GM19455 (cell line): ENCODE measurements around the gene TAC4.

Experiments used
- ATAC-seq: cut with Tn5 transposase; IDR thresholded peaks from one replicate; pipeline ENCODE4 v1.9.1; 2021; ENCODE audit not compliant: unreplicated experiment

The TAC4 gene

GRCh38 chr17:49873466-49873865 is 25.6 kb upstream of the TAC4 start:
- ATAC-seq: no peak

GRCh38 chr17:49872754-49873377 is 25.0 kb upstream of the TAC4 start:
- no peak for ATAC-seq

GRCh38 chr17:49871211-49871610 is 23.3 kb upstream of the TAC4 start:
- ATAC-seq: no peak

GRCh38 chr17:49870298-49870697 is 22.4 kb upstream of the TAC4 start:
- ATAC-seq: no peak

GRCh38 chr17:49869038-49869374 is 21.1 kb upstream of the TAC4 start:
- ATAC-seq: no peak

- ATAC-seq: no peak
Observed at GRCh38 chr17:49866882-49867413, 19.1 kb upstream of the TAC4 start.

- ATAC-seq: no peak
Observed at GRCh38 chr17:49866019-49866380, 18.1 kb upstream of the TAC4 start.

- no peak for ATAC-seq
Observed at GRCh38 chr17:49862781-49863331, 15.0 kb upstream of the TAC4 start.

GRCh38 chr17:49861150-49861884 is 13.4 kb upstream of the TAC4 start:
- no peak for ATAC-seq

- no peak for ATAC-seq
Observed at GRCh38 chr17:49859991-49860953, 12.4 kb upstream of the TAC4 start.

GRCh38 chr17:49858796-49859195 is 10.9 kb upstream of the TAC4 start:
- no peak for ATAC-seq

GRCh38 chr17:49854126-49854525 is 6.3 kb upstream of the TAC4 start:
- no peak for ATAC-seq

- ATAC-seq: no peak
Observed at GRCh38 chr17:49853470-49854015, 5.7 kb upstream of the TAC4 start.

- no peak for ATAC-seq
Observed at GRCh38 chr17:49851387-49852291, 3.8 kb upstream of the TAC4 start.

GRCh38 chr17:49850772-49851386 is 3.0 kb upstream of the TAC4 start:
- no peak for ATAC-seq

GRCh38 chr17:49850218-49850610 is 2.3 kb upstream of the TAC4 start:
- ATAC-seq: no peak

GRCh38 chr17:49848739-49849138 is 870 bp upstream of the TAC4 start:
- no peak for ATAC-seq

GRCh38 chr17:49846938-49847712 is 744 bp downstream of the TAC4 start:
- no peak for ATAC-seq

- no peak for ATAC-seq
Observed at GRCh38 chr17:49845321-49845720, 2.5 kb downstream of the TAC4 start.
